PC-9 (cell line): ENCODE results near the gene SMIM22. TPM values are rescaled to one million over a fixed set of nuclear protein-coding genes. Genes with fewer than 3 reads are reported as not detected.

Source experiments
- BruUV-seq: library from RNA; stranded (reverse); fragments of 400-500 nt; replicated peaks from 2 replicates; lab custom pipeline; 2021; lab: Mats Ljungman, UMichigan
- CTCF ChIA-PET: fragments of 300-600 bp; sonication (Branson Sonifier 250); formaldehyde crosslinking; loops from one replicate; lab custom pipeline; 2022; ENCODE audit warnings: antibody characterized with exemption; lab: Charles Lee
- POLR2A ChIA-PET: fragments of 300-600 bp; sonication (Branson Sonifier 250); formaldehyde crosslinking; loops from one replicate; lab custom pipeline; 2022; ENCODE audit warnings: antibody characterized with exemption; ENCODE audit not compliant: unreplicated experiment; lab: Charles Lee
- DNase-seq, 2 experiments: peaks; one replicate each; pipeline versions ENCODE4 v3.0.0 to v3.0.0-alpha.2; 2015 to 2022; ENCODE audit warnings: mixed read lengths in 1 of 2
- H2AFZ ChIP-seq: fragments of 200-600 bp; sonication (generic); 2 replicates; pipeline ENCODE4 v1.8.1; 2017; ENCODE audit warnings: antibody characterized with exemption
- H3F3A ChIP-seq: fragments of 200-600 bp; sonication (generic); 2 replicates; pipeline ENCODE4 v1.8.1; 2017; ENCODE audit warnings: antibody characterized with exemption, mild to moderate bottlenecking, low read depth; ENCODE audit not compliant: insufficient read depth
- H3K27ac ChIP-seq: fragments of 200-600 bp; sonication (generic); 2 replicates; pipeline ENCODE4 v1.6.1; 2016; ENCODE audit warnings: mixed run types
- H3K27me3 ChIP-seq: fragments of 200-600 bp; sonication (generic); 2 replicates; pipeline ENCODE4 v1.6.1; 2016; ENCODE audit warnings: low read depth, mixed run types; ENCODE audit not compliant: insufficient read depth
- H3K36me3 ChIP-seq: fragments of 200-600 bp; sonication (generic); 2 replicates; pipeline ENCODE4 v1.6.1; 2016; ENCODE audit warnings: low read depth, mixed run types
- H3K4me1 ChIP-seq: fragments of 200-600 bp; sonication (generic); replicated peaks from 2 replicates; pipeline ENCODE4 v1.6.1; 2016; ENCODE audit warnings: mixed run types; ENCODE audit not compliant: insufficient read depth
- H3K4me2 ChIP-seq: fragments of 200-600 bp; sonication (generic); 2 replicates; pipeline ENCODE4 v1.6.1; 2017; ENCODE audit warnings: mixed run types
- H3K4me3 ChIP-seq: fragments of 200-600 bp; sonication (generic); 2 replicates; pipeline ENCODE4 v1.6.1; 2016; ENCODE audit warnings: mixed run types
- H3K79me2 ChIP-seq: fragments of 200-600 bp; sonication (generic); 2 replicates; pipeline ENCODE4 v1.6.1; 2017; ENCODE audit warnings: low read depth, mixed run types
- H3K9me2 ChIP-seq: fragments of 200-600 bp; sonication (generic); 2 replicates; pipeline ENCODE4 v1.8.1; 2017; ENCODE audit warnings: mild to moderate bottlenecking; ENCODE audit not compliant: insufficient read depth
- H3K9me3 ChIP-seq: fragments of 200-600 bp; sonication (generic); 2 replicates; pipeline ENCODE4 v1.8.1; 2016; ENCODE audit warnings: low read depth; ENCODE audit not compliant: insufficient read depth
- H4K20me1 ChIP-seq: fragments of 200-600 bp; sonication (generic); 2 replicates; pipeline ENCODE4 v1.8.1; 2017; ENCODE audit not compliant: insufficient read depth
- CTCF ChIP-seq: fragments of 200-600 bp; sonication (generic); conservative IDR thresholded peaks from 2 replicates; pipeline ENCODE4 v1.6.1; 2017; ENCODE audit warnings: mixed run types, antibody characterized with exemption, mild to moderate bottlenecking, moderate library complexity
- EZH2 ChIP-seq: fragments of 200-600 bp; sonication (generic); IDR thresholded peaks from 2 replicates; pipeline ENCODE4 v1.8.0; 2017; ENCODE audit warnings: antibody characterized with exemption, low read depth
- intact Hi-C: fragments of 100-400 bp; cut with micrococcal nuclease; formaldehyde crosslinking; loops from one replicate; pipeline ENCODE4 v1.10.0; 2022; ENCODE audit not compliant: unreplicated experiment
- total RNA-seq: library from RNA; stranded (reverse); gene quantifications from 2 replicates; pipeline ENCODE4 v1.2.3, GENCODE V29; 2021

SMIM22 gene
- total RNA-seq, 1 experiment from 2014 or later, result 134 TPM

GRCh38 chr16:4777339-4778049, 17.7 kb upstream of the SMIM22 start:
- intact Hi-C loops, result no loop called here
- H3K9me3 ChIP-seq, result no peaks in the 10 kb centered on the region
- no peak for TF ChIP-seq EZH2
- no peak for TF ChIP-seq CTCF
- H3K9me2 ChIP-seq, result no peaks in the 10 kb centered on the region
- no peak for DNase-seq
- H3F3A ChIP-seq, result no peaks in the 10 kb centered on the region
- POLR2A ChIA-PET, result no interaction called here
- peaks cover 2% of the 10 kb centered on the region; the same call in 1 of the 2 replicates for H3K4me1 ChIP-seq
- no peak overlapping the region for H2AFZ ChIP-seq
- CTCF ChIA-PET, result no interaction called here
- no peaks in the 10 kb centered on the region for H3K79me2 ChIP-seq
- no peaks in the 10 kb centered on the region for H4K20me1 ChIP-seq
- no peak overlapping the region for H3K4me2 ChIP-seq
- no TSS peak for BruUV-seq
- no peak overlapping the region for H3K27ac ChIP-seq
- H3K36me3 ChIP-seq, result no peaks in the 10 kb centered on the region
- no peaks in the 10 kb centered on the region for H3K27me3 ChIP-seq
- no peak overlapping the region for H3K4me3 ChIP-seq

DNA sequence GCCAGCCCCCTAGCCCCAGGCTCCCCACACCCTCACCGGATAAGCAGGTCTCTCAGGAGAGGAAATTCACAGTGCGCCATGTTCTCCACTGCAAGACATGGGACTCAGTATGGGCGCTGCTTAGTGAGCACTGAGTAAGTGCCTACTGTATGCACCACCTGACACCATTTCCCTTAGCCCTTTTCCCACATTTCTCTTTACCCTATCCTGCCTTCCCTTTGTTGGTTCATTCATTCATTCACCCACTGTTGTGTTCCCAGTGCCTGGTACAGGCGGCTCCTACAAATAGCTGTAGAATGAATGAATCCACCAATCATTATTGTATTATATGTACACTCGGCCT, 17.1 kb upstream of the SMIM22 start:
- H4K20me1 ChIP-seq, result no peaks in the 10 kb centered on the region
- no peaks in the 10 kb centered on the region for H3K9me3 ChIP-seq
- BruUV-seq, result no TSS peak
- no peak overlapping the region for H3K4me3 ChIP-seq
- CTCF ChIA-PET, result no interaction called here
- H2AFZ ChIP-seq, result no peak overlapping the region
- no peaks in the 10 kb centered on the region for H3K36me3 ChIP-seq
- TF ChIP-seq EZH2 (no peak), CTCF (no peak)
- H3K79me2 ChIP-seq, result no peaks in the 10 kb centered on the region
- H3K27me3 ChIP-seq, result no peaks in the 10 kb centered on the region
- intact Hi-C loops, result no loop called here
- POLR2A ChIA-PET, result interaction anchor here (0.6 kb wide), 1 partner anchor 460 kb away, joined by 3 read pairs; no protein-coding TSS in a partner anchor
- DNase-seq, result no peak
- H3K4me2 ChIP-seq, result no peak overlapping the region
- H3F3A ChIP-seq, result no peaks in the 10 kb centered on the region
- H3K4me1 ChIP-seq, result peaks cover 2% of the 10 kb centered on the region; the same call in 1 of the 2 replicates
- no peaks in the 10 kb centered on the region for H3K9me2 ChIP-seq
- no peak overlapping the region for H3K27ac ChIP-seq

DNA sequence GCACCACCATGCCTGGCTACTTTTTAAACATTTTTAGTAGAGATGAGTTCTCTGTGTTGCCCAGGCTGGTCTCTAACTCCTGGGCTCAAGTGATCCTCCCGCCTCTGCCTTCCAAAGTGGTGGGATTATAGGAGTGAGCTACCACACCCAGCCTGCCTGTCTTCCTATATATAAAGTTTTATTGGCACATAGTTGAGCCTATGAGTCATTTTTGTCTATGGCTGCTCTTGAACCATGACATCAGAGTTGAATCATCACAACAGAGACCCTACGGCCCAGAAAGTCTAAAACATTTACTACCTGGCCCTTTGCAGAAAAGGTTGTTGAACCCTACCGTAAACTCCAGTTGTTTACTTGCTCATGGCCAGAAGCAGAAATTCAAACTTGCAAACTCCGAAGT, 14.9 kb upstream of the SMIM22 start:
- POLR2A ChIA-PET, result interaction anchor here (0.5 kb wide), 1 partner anchor 12 kb away, joined by 3 read pairs; no protein-coding TSS in a partner anchor
- Histone ChIP-seq H3K4me2 (no peak overlapping the region), H3K79me2 (no peaks in the 10 kb centered on the region), H3F3A (no peaks in the 10 kb centered on the region), H2AFZ (no peak overlapping the region), H3K36me3 (no peaks in the 10 kb centered on the region), H3K9me2 (no peaks in the 10 kb centered on the region), H4K20me1 (no peaks in the 10 kb centered on the region), H3K4me1 (no peaks in the 10 kb centered on the region; the same call in 1 of the 2 replicates), H3K27me3 (no peaks in the 10 kb centered on the region), H3K27ac (no peak overlapping the region), H3K4me3 (no peak overlapping the region), H3K9me3 (no peaks in the 10 kb centered on the region)
- TF ChIP-seq CTCF, result no peak
- no peak for TF ChIP-seq EZH2
- intact Hi-C loops, result no loop called here
- CTCF ChIA-PET, result interaction anchor here (0.7 kb wide), 1 partner anchor 50 kb away, joined by 7 read pairs; no protein-coding TSS in a partner anchor
- no TSS peak for BruUV-seq
- no peak for DNase-seq
